Hepatocyte (in vitro differentiated cells): ENCODE measurements around the gene KRT7.

Experiments
- CTCF ChIP-seq: fragments of 200-600 bp; sonication (generic); IDR thresholded peaks from 2 replicates; pipeline ENCODE4 v1.5.1; 2016; ENCODE audit warnings: antibody characterized with exemption, mild to moderate bottlenecking; ENCODE audit not compliant: poor library complexity
- EZH2 ChIP-seq: fragments of 200-600 bp; sonication (generic); IDR thresholded peaks from 2 replicates; pipeline ENCODE4 v1.6.1; 2016; ENCODE audit warnings: antibody characterized with exemption, mild to moderate bottlenecking, borderline replicate concordance

DNA sequence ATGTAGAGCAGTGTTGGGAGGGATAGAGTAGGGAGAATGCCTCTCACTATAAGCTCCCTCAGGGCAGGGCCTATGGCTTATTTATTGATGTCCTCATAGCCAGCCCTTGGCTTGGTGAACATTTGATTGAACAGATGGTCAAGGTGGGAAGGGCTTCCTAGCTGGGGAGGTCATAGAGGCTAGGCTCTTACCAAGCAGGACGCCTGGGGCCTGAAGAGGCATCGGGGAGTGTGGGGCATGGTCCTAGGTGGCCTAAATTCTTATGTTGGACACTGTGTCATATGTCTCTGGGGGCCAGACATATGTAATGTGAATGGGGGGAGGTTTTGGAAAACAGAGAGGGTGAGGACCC lies 23.5 kb downstream of the KRT7 start:
- no peak for TF ChIP-seq CTCF
- TF ChIP-seq EZH2 = no peak
